Measurements from ENCODE around the gene PACS2.
A peak's percentile ranks its signal among the peaks of the same experiment; 100 is the strongest.

PACS2 gene

DNA sequence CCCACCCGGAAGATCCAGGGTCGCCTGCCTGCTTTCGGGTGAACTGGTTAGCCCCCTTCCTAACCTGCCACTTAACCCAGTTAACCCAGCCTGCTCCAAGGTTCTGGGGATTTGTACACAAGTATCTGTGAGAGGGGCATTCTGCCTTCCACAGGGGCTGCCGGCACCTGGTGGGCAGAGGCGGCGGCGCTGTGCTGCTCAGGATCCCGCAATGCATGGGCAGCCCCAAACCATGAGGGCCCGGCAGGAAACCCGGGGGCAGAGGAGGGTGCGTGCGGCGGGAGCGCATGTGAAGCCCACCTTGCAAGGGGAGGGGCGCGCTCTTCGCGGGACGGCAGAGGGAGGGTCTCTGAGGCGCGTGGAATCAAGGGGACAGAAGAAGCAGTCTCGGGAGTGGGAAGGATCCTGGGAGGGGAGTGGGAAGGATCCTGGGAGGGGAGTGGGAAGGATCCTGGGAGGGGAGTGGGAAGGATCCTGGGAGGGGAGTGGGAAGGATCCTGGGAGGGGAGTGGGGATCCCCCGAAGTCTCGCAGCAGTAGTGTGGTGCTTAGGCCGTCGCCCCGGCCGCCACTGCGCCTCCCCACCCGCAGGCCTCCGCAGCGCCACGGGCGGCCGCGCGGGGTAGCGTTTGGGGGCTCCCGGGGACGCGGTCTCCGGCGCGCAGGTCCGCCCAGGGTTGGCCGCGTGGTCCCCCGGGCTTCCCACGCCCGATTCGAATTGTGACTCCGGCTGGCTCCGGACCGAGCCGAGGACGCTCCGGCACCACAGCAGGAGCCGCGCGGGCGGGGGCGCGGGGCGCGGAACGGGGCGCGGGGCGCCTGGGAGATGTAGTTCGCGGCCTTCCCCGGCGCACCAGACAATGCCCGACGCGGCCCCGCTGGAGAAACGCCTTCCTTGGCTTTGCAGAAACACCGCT lies 100.2 kb downstream of the PACS2 start:
- TF ChIP-seq, protein P1, sequence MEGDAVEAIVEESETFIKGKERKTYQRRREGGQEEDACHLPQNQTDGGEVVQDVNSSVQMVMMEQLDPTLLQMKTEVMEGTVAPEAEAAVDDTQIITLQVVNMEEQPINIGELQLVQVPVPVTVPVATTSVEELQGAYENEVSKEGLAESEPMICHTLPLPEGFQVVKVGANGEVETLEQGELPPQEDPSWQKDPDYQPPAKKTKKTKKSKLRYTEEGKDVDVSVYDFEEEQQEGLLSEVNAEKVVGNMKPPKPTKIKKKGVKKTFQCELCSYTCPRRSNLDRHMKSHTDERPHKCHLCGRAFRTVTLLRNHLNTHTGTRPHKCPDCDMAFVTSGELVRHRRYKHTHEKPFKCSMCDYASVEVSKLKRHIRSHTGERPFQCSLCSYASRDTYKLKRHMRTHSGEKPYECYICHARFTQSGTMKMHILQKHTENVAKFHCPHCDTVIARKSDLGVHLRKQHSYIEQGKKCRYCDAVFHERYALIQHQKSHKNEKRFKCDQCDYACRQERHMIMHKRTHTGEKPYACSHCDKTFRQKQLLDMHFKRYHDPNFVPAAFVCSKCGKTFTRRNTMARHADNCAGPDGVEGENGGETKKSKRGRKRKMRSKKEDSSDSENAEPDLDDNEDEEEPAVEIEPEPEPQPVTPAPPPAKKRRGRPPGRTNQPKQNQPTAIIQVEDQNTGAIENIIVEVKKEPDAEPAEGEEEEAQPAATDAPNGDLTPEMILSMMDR (IDR thresholded peaks at IDR 0.05): peak; percentile 50

DNA sequence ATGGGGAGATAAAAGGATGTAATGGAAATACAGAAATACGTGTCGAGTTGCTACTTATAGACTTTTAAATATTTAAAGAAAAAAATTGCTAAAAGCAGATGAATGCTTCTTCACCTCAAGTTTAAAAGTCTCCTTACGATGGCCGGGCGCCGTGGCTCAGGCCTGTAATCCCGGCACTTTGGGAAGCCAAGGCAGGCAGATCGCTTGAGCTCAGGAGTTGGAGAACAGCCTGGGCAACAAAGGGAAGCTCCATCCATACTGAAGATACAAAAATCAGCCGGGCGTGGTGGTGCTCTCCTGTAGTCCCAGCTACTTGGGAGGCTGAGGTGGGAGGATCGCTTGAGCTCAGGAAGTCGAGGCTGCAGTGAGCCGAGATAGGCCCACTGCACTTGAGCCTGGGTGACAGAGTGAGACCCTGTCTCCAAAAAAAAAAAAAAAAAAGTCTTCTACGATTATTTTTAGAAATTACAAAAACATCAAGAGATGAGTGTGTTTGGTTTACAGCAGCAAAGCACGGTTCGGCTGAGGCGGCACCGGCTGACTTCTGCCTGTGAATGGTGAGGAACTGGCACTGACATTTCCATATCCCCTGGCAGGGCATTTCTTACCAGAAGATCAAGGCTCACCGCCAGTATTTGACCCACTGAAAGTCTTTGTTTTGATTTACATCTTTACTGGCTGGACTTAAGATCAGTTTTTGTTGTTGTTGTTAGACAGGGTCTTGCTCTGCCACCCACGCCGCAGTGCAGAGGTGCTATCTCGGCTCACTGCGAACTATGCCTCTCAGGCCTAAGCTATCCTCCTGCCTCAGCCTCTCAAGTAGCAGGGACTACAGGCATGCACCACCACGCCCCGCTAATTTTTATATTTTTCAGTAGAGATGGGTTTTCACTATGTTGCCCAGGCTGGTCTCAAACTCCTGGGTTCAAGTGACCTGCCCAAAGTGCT lies 101.2 kb downstream of the PACS2 start:
- TF ChIP-seq, protein P1 (IDR thresholded peaks at IDR 0.05): no peak

DNA sequence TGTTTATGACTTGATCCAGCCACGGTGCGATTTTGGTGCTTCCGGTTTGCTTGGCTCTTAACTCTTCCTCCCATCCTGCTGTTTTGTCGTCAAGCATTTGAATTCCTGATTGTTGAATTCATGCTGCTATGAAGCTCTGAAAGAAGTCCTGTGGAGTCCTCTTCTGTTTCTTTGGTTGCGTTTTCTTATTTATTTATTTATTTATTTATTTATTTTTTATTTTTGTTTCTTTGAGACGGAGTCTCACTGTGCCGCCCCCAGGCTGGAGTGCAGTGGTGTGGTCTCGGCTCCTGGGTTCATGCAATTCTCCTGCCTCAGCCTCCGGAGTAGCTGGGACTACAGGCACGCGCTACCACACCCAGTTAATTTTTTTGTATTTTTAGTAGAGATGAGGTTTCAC lies 102.1 kb downstream of the PACS2 start:
- TF ChIP-seq, protein P1 (IDR thresholded peaks at IDR 0.05): no peak

DNA sequence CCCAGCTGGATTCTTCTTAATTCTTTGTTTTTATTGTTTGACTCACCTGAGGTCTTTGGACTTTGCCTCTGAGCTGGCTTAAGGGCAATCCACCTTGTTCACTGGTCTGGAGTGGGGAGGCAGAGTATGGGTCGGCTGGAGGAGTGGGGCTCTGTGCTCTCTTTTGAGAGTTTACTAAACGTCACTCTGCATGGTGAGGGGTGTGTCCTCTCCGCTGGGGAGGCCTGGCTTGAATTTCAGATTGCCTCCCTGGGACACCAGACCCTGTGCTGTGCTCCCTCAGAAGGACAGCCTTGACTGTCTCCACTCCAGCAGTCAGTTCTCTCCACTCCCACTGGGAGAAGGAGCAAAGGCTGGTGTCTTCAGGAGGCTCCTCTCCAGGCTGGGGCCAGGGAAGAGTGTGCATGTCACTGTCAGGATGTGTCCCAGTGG lies 103.2 kb downstream of the PACS2 start:
- TF ChIP-seq, protein P1 (IDR thresholded peaks at IDR 0.05): no peak

DNA sequence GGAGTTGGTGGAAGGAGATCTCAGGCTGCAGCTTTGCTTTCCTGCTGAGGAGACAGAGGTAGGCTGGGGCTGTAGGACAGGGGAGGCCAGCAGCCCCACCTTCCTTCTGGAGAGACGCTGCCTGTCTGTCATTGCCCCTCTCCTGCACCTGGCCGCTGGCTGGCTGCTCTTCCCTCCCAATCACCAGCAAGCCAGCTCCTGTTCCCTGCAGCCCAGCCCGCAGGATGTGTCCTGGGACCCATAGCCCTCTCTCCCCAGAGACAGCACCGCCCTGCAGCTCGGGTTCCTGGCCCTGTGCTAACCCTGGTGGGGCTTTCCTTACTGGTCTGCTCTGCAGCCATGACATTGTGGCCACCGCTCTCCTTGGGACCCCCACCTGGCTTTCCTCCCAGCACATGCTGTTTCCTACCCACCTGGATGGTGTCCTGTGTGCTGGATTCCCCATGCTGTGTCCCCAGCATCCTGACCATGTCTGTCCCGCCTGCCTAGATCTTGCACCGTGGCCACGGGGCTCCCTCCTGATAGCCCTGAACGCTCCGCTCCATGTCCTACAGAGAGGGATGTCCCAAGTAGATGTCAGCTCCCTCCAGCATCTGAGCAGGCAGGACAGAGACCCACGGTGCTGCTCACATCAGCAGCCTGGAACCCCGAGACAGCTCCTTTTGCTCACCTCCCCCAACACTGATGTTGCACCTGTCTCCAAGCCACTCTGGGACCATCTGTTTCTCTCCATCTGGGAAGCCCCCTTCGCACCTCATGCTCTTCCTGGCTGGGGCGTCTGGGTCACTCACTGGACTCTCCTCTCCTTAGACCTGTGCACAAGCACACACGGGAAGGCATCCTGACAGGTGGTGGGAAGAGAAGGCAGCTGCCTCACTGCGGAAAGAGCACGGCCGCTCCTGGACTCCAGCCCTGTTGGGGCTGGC lies 104.0 kb downstream of the PACS2 start:
- TF ChIP-seq, protein P1 (IDR thresholded peaks at IDR 0.05): no peak

DNA sequence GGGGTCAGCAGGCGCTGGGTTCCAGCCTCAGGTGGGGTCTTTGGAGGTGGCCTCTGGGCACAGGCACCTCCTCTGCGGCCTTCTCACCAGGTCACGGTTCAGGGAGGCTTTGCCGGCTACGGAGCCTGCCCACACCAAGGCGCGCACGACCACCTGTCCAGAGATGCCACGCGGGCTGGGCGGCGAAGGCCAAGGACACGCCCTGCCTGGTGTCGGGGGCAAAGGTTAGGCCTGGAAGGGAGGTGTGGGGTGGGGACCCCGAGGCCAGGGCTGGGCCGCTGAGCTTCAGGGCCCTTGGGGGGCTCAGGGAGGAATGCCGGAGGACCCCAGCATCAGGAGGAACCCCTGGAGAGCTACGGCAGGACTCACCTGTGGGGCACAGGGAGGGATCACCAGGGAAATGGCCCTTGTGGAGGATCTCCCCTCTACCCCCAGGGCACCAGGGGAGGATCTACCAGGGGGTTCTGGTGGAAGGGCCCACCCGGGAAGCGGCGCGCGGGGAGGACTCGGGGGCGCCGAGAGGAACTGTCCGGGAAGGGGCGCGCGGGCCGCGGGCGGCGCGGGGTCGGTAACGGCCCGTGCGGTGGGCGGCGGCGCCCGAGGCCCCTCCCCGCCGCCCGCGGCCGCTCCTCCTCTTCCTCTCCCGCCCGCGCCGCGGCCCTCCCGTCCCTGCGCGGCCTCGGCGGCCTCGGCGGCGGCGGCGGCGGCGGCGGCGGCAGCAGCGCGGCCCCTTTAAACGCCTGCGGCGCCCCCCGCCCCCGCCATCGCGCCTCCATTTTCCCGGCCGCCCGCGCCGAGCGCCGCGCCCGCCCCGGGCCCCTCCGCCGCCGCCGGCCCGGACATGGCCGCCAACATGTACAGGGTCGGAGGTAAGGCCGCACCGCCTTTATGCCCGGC lies 104.9 kb downstream of the PACS2 start, which contains the start of gene MTA1:
Gene MTA1 (plus strand): TSS at position 633 of the 897 bp plus-strand sequence. CDS start 209 bp downstream, at position 842.
- TF ChIP-seq, protein P1 (IDR thresholded peaks at IDR 0.05): no peak

Measured in LNCAP (cell line).